T47D (cell line): ENCODE measurements around the gene HNRNPD.
A peak's percentile ranks its signal among the peaks of the same experiment; 100 is the strongest.
"Not testable (repeated sequence)": the region's sequence is repeated elsewhere in the genome, so short reads cannot be mapped to it uniquely, and the experiment has no call there.

Source experiments
- DNase-seq, 2 experiments: peaks; one replicate each; pipeline versions ENCODE4 v3.0.0 to v3.0.0-alpha.2; 2011 to 2012; ENCODE audit warnings: low read depth in 1 of 2, low spot score in 1 of 2
- JUND ChIP-seq: IDR thresholded peaks from 2 replicates; pipeline ENCODE4 v1.6.1; 2012; ENCODE audit warnings: low read depth
- in situ Hi-C: cut with HindIII; loops from 2 replicates; pipeline ENCODE4 v1.10.0; 2016; ENCODE audit warnings: low sequenced_read_pairs, low pct_unique_long_range_greater_than_20kb

HNRNPD gene, protein sequence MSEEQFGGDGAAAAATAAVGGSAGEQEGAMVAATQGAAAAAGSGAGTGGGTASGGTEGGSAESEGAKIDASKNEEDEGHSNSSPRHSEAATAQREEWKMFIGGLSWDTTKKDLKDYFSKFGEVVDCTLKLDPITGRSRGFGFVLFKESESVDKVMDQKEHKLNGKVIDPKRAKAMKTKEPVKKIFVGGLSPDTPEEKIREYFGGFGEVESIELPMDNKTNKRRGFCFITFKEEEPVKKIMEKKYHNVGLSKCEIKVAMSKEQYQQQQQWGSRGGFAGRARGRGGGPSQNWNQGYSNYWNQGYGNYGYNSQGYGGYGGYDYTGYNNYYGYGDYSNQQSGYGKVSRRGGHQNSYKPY

DNA sequence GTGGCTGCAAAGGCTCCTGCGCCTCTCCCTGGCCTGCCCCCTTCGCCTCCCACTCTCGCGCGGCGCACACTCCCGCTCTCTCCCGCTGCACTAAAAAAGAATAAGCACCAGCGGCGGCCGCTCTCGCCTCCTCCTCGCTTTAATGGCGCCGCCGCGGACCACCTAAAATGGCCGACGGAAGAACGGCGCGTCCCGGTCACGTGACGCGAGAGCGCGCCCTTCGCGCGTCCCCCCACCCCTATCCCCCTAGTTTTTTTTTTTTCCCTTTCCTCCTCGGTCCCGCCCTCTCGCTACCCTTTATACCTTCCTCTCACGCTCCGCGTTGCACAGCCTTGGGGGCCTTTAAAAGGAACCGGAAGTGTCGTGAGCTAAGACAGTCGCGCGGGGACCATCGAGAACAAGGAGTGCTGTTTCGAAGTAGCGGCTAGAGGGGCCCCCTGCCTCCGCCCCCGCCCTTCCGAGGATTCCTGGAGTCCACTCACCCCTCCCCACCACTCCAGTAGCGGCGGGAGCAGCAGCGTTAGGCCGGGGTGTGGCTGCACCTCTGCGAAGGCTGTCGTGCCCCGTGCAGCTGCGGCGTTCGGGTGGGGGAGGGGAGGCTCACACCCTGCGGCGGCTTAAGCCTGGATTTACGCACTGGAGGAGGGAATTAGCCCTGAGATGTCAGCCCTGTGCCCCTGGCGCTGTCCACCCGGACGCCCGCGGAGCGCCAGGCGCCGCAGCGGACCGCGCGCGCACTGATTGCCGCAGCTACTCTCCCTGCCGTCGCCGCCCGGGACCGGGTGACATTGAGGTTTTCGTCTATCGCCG, at the start of gene HNRNPD:
HNRNPD (minus strand) TSS at position 176 of the 810 bp plus-strand sequence. CDS start 313 bp downstream, outside the sequence.
- DNase-seq: peak; percentile 79 to 99
- in situ Hi-C loops: no loop called here
- no peak for TF ChIP-seq JUND

DNA sequence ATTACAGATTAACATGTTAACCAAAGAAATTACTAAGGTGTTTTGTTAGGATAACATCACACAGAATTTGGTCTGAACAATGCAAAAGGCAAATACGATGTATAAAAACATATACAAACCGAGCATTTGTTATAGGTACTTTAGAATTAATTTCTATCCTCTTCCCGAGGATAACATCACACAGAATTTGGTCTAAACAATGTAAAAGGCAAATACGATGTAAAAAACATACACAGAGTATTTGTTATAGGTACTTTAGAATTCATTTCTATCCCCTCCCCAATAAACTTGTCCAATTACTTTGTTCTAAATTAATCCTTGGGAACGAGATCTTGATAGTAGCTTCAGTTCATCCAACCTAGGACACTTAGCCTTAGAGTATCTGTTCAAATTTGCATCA, 48.8 kb upstream of the HNRNPD start:
- no peak for DNase-seq
- no peak for TF ChIP-seq JUND
- in situ Hi-C loops: no loop called here

DNA sequence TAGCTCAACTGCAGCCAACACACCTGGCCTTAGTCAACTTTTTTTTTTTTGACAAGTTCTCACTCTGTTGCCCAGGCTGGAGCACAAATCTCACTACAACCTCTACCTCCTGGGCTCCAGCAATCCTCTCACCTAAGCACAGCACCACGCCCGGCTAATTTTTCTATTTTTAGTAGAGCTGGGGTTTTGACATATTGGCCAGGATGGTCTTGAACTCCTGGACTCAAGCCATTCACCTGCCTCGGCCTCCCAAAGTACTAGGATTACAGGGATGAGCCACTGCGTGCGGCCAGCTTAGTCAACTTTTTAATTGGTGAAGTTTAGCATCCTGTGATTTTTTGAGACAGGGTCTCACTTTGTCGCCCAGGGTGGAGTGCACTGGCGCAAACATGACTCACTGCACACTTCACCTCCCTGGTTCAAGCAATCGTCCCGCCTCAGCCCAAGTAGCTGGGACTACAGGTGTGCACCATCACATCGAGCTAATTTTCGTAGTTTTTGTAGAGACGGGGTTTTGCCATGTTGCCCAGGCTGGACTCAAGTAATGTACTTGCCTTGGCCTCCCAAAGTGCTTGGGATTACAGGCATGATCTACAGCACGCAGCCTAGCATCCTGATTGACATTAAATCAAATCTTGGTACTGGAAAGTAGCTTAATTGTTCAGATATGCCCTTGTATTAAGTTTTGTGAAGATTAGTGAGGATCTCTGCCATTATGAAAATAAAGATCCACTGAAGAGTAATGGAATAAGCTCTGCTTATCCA, 48.2 kb upstream of the HNRNPD start:
- DNase-seq: no peak
- TF ChIP-seq JUND: no peak
- in situ Hi-C loops: no loop called here

DNA sequence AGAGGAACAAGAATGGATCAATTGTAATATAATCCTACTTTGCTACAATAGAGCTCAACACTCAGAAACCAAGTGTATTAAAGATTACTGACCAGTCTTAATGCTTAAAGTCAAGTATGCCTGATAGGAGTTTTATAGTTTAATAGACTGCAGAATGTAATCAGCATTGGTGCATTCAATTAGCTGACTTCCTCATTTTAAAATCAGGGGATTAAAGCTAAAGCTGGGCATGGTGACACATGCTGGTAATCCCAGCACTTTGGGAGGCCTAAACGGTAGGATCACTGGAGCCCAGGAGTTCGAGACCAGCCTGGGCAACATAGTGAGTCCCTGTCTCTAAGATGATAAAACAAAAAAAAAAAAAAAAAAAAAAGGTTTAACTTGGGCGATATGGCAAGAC, 45.7 kb upstream of the HNRNPD start:
- no peak for TF ChIP-seq JUND
- DNase-seq: no peak
- in situ Hi-C loops: no loop called here

DNA sequence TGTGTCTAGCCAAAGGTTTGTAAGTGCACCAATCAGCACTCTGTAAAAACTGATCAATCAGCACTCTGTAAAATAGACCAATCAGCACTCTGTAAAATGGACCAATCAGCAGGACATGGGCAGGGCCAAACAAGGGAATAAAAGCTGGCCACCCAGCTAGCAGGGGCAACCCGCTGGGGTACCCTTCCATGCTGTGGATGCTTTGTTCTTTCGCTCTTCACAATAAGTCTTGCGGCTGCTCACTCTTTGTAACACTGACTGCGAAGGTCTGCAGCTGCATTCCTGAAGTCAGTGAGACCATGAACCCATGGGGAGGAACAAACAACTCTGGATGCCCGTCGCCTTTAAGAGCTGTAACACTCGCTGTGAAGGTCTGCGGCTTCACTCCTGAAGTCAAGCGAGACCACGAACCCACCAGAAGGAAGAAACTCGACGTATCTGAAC, 42.2 kb upstream of the HNRNPD start:
- no peak for DNase-seq
- in situ Hi-C loops: no loop called here
- no peak for TF ChIP-seq JUND

DNA sequence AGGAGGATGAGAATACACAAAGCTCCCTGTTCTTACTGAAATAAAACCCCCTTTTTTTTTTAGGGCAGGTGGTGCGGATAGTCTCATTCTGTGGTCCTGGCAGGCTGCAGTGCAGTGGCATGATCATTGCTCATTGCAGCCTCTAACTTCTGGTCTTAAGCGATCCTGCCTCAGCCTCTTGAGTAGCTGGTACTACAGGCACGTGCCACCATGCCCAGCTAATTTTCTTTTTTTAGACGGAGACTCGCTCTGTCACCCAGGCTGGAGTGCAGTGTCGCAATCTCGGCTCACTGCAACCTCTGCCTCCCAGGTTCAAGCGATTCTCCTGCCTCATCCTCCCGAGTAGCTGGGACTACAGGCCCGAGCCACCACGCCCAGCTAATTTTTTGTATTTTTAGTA, 41.3 kb upstream of the HNRNPD start:
- in situ Hi-C loops: not testable (repeated sequence)

DNA sequence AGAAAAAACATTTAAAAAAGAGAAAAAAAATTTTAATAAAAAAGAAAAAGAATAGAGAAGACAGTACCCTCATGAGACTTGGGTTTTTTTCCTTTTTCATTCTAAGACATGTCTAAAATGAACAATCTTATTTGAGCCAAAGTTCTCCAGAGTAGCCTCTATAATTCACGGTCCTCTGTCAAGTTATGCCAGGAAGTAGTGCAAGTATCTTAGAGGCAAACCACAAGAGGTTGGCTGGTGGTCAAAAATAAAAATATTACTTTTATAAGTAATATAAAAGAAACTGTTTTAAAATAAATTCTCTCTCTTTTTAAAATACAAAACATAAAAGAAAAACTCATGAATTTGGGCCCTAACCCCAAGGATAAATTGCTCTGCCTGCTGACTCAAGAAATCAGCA, 29.9 kb upstream of the HNRNPD start:
- in situ Hi-C loops: no loop called here
- DNase-seq: no peak
- no peak for TF ChIP-seq JUND

More for the DNA sequence above, 41.3 kb upstream of the HNRNPD start:
- DNase-seq: not testable (repeated sequence)

DNA sequence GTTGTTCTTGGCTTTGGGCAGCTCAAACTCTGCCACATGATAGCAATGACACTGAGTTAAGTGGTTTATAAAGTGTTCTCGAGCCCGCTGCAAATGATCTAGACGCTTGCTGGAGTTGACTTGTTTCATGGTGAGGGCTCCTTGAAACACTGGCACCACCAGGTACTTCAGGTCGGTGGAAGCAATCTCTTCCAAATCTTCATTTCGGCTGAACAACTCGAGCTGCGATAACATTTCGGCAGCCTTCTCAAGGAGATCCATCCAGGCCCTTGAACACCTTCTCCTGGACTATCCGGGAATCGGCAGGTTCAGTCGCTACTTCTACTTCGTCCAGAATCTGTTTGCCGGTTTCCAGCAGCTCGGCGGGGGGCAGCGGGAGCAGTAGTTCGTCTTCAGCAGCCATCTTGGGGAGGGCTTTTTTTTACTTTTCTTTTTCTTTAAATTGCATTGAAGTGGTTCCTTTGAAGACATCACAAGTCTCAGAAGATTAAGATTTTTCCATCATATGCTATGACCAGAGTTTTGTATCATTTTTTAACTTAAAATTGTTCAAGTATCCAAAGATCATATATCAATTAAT, 28.5 kb upstream of the HNRNPD start:
- TF ChIP-seq JUND: no peak
- in situ Hi-C loops: no loop called here
- no peak for DNase-seq

DNA sequence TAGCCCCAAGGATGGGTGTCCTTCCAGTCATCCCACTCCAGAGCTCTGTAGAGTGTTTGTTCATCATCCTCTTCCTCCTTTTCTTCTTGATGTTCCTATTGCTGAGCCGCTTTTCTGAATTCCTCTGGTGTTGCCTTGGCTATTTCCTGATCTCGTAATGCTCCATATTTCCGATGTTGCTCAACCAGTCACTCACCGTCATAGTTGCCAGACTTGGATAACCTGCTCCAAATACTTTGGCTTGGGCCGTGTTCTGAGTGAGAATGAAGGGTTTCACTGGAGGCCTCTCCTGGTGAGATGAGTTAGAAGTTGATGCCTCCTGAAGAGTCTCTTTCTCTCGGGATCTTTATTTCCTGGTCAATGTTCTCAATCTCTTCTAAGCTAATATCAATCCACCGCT, 27.8 kb upstream of the HNRNPD start:
- in situ Hi-C loops: no loop called here
- no peak for TF ChIP-seq JUND
- DNase-seq: peak in 1 of 2 experiments; percentile 71

DNA sequence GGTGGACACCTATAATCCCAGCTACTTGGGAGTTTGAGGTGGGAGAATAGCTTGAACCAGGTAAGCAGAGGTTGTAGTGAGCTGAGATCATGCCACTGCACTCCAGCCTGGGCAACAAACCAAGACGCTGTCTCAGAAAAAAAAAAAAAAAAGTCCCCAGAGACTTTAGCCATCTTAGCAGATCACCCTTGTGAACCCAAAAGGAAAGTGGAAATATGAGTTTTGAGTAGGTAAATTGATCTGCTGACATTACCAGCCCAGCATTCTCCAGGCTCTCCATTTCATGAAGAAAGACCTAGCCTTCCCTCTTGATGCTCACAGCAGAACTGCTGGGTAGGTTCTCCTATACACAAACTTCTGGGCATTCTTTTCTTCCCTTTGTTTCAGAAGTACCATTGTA, 24.5 kb upstream of the HNRNPD start:
- no peak for TF ChIP-seq JUND
- no peak for DNase-seq
- in situ Hi-C loops: no loop called here

DNA sequence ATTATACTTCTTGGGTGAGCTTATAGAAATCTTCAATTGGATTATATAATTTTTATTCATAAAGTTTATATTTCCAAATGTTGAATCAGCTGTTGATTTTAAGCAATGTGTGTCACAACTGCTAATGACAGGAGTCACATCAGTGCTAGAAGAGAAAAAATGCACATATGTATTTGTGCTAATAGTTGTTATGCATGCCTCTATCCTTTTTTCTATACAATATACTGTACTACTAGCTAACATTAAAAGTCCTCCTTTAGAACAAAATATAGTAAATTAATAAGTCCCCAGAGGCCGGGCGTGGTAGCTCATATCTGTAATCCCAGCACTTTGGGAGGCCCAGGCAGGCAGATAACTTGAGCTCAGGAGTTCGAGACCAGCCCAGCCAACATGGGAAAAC, 23.7 kb upstream of the HNRNPD start:
- DNase-seq: no peak
- no peak for TF ChIP-seq JUND
- in situ Hi-C loops: no loop called here

DNA sequence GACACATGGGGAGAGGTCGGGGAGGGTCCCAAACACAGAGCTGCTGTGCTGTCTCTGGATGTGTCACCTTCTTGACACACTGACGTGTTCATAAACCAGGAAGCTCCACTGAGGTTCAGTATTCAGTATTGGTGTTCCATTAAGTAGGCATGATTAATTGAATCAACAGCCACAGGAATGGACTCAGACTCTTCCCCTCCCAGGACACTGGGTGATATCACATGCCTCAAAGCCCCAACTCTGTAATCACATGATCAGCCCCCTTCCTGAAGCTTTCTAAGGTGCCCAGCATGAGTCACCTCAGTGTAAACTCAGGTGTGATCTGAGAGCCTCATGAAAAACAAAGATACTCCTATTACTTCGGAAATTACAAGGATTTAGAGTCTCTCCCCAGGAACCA, 21.1 kb upstream of the HNRNPD start:
- in situ Hi-C loops: no loop called here
- no peak for DNase-seq
- no peak for TF ChIP-seq JUND

DNA sequence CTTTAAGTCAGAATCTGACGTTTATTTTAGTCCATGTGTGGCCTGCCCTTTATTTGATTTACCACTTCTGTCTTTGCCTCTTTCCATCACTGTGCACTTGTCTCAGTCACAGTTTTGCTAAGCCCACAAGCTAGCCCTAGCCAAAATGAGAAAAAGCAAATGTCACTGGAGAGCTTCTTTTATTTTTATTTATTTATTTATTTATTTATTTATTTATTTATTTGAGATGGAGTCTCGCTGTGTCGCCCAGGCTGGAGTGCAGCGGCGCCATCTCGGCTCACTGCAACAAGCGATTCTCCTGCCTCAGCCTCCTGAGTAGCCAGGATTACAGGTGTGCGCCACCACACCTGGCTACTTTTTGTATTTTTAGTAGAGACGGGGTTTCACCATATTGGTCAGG, 16.3 kb upstream of the HNRNPD start:
- in situ Hi-C loops: not testable (repeated sequence)

More for the DNA sequence above, 16.3 kb upstream of the HNRNPD start:
- not testable (repeated sequence) for DNase-seq
